GM21526 (cell line): ENCODE data around the gene TENM3.
"Not testable (repeated sequence)": the region's sequence is repeated elsewhere in the genome, so short reads cannot be mapped to it uniquely, and the experiment has no call there.

Experiments
- ATAC-seq: cut with Tn5 transposase; IDR thresholded peaks from one replicate; pipeline ENCODE4 v1.9.1; 2021; ENCODE audit warnings: moderate library complexity; ENCODE audit not compliant: unreplicated experiment, low FRiP score

The TENM3 gene

DNA sequence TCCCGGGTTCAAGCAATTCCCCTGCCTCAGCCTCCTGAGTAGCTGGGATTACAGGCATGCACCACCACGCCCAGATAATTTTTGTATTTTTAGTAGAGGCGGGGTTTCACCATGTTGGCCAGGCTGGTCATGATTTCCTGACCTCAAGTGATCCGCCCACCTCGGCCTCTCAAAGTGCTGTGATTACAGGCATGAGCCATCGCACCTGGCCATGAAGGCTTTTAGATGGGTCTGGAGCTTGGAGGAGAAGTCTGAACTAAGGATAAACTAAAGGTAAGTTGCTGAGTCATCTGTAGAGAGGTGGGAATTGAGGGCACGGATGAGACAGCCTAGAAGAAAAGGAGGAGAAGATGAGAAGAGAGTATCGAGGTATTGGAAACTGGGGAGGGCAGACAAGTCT, at the start of gene TENM3:
TENM3 (plus strand) TSS at position 199 of the 400 bp plus-strand sequence. CDS start 80,619 bp downstream, outside the sequence.
- ATAC-seq, result not testable (repeated sequence)

DNA sequence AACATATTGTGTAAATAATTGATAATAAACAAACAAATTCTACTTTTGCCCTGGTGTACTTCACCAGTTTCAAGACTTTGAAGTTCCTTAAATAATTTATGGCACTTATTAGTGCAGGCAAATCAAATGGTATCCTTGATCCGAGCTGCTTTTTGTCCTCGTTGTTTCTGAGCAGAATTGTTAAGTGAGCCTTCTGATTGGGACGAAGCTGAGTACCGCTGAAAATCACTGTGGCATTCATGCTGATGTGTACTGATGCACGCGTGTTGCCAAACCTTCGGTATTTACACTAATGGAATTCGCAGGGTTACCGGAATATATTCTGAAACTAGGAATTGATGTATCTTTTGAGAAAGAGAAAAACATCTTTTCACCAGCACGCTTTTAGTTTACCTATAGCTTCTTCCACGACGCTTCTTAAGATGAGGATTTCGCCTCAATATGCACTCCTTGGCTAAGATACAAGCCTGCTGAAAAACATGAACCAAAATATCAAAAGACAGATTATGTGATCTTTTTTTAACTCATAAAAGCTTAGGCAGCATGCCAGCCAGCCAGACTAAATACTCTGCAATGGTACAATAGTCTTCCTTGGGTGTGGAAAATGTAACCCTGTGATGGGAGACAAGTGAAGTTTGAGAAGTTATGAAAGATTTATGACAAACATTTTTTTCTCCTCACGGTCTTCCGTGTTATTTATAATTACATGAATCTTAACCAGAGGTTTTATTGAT, 48.9 kb upstream of the TENM3 start:
- no peak for ATAC-seq

DNA sequence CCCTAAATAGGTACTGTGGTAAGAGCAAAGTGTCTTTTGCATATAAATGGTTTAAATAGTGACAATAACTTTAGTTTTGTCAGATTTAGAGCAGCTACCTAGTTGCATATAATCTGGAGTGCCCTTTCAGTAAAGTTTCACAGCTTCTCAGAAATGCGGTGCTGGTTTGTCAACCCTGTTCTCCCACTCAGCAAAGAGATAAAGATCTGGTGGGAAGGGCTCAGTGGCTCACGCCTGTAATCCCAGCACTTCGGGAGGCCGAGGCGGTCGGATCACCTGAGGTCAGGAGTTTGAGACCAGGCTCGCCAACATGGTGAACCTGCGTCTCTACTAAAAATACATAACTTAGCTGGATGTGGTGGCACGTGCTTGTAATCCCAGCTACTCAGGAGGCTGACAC, 45.6 kb upstream of the TENM3 start:
- ATAC-seq, result no peak

DNA sequence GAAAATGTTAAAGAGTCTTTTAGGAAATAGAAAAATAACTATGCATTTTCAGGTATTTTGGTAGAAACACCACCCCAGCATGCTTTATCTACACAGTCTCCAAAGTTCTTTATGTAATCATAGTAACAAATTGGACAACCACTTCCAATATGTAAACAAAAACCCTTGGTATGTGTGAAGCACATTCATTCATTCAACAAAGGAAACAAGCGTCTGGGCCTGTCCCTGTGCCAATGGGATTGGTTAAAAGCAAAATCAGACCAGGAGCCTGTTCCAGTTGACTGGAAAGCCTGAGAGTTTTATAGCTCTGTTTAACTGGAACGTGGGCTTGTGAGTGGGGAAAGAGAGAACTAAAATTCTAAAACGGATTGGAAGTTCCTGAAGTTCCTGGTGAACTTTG, 41.3 kb upstream of the TENM3 start:
- ATAC-seq, result no peak

DNA sequence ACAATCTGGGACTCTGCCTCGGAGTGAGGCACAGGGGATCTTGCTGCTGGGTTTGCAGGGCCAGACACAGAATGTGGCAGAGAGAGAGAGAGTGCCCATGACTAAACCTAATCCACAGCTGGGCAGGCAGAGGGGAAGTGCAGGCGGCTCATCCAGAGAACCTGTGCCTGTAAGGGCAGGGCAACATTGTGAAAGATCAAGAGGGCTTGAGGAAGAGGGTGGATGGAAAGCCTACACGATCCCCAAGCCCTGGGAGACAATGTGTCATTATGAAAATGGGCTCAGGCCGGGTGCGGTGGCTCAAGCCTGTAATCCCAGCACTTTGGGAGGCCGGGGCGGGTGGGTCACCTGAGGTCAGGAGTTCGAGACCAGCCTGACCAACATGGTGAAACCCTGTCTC, 40.6 kb upstream of the TENM3 start:
- no peak for ATAC-seq

DNA sequence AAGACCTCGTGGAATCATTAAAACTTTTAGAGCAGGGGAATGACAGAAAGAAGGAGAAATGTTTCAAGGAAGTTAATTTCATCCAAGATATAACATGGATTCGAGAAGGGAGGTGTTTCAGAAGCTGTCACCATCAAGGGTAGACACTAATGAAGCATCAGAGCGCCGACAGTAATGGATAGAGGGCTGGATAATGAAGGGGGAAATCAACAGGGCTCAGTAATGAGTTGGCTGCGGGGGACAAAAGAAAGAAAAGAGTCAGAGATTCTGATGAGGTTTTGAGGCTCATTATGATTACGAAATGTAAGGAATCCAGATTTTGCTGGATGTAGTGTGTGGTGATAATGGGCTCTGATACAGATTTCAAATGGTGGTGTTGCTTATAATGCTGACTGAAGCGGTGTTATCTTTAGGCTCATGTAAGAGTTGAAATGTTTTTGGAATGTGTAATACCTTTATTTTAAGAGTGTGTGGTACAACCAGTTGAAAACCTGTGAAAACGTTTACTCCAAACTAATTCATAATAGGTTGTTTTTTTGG, 39.3 kb upstream of the TENM3 start:
- ATAC-seq, result no peak

DNA sequence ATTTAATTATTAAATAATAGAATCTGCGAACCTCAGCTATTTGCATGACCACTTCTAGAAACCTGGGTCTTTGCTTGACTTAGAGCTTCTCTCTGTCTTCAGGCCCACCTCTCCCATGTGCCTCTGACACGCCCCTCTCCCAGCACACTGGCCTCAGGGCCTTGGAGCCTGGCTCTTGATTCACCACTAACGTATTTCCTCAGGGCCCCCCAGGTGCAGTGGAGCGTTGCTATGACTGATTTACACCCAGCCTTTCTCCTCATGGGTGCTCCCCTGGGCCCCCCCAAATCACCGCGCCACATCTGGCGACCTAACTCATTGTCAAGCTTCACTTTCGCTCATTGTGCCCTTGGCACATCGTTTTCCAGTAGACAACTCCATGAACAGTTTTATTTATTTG, 37.9 kb upstream of the TENM3 start:
- ATAC-seq, result no peak

DNA sequence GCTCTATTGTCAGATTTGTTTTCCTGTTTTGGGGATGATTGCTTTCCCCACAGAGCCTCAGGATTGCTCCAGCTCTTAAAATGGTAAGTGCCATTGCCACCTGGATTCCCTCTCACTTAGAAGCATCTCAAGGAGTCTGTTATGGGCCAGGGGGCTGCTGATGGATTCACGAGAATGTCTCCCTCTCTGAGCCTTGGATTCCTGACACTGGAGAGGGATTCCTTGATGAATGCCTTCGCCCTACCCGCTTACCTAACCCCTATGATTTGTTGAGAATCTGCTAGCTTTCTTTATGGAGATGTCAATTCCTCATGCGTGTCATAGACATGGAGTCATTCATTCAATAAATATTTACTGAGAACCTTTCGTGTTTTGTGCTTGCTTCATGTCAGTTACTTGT, 36.9 kb upstream of the TENM3 start:
- ATAC-seq, result no peak

DNA sequence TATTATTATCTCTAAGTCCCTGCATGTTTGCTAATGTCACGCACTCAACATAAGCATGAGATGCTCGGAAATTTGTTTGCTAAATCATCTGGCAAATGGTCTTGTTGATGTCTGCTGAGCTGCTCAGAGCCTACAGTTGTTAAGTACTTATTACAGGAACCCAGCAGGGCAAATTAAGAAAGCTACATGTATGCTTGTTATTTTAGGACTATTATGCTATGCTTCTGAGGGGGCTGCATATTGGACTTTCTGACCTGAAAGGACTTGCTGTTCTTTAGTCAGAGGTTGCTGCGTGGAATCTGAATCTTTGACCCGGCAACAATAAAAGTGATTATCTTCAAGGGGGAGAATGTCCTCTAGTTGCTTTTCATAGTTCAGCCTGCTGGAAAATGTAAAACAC, 36.3 kb upstream of the TENM3 start:
- no peak for ATAC-seq

DNA sequence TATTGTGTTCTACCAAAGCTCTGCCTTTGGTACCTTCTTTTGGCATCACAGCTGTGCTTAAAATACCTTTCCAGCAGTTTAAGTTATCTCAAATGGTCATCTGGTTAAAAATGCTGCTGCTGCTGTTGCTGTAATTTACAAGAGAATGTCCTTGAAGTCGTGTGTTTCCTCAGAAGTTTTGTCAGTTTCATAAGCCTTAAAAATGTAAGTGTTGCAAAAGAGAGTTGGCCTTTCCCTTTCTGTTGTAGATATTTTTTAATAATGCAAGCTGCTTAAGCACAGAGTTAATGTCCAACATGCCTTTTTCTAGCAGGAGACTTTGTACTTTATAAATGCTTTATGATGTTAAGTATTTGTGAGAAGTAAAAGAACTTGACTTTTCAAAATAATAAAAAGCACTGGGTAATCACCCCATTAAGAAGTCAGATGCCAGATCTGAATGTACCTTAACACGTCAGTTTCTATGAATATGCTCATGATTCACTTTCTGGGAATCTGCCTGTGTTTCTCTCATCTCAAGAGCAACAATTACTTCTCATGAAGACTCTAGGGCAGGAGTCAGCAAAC, 35.3 kb upstream of the TENM3 start:
- no peak for ATAC-seq

DNA sequence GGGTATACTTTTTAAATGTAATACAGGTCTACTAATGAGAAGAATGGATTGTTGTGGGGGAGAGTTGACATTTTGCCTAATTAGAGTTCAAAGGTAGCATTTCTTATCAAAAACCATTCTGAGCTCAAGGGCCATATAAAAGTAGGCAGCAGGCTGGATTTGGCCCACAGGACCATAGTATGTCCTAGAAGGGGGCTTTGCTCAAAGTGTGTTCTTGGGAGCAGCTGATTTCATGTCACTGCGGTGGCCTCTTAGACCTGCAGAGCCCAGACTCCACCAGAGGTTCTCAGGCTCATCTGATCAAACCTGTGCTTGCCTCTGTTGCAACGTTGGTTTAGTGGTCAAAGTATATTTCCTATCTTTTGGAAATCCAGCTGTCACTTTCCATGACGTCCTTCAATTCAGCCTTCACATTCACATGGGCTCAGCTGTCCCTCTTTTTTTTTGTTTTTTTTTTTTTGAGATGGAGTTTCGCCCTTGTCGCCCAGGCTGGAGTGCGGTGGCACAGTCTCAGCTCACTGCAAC, 34.6 kb upstream of the TENM3 start:
- no peak for ATAC-seq

DNA sequence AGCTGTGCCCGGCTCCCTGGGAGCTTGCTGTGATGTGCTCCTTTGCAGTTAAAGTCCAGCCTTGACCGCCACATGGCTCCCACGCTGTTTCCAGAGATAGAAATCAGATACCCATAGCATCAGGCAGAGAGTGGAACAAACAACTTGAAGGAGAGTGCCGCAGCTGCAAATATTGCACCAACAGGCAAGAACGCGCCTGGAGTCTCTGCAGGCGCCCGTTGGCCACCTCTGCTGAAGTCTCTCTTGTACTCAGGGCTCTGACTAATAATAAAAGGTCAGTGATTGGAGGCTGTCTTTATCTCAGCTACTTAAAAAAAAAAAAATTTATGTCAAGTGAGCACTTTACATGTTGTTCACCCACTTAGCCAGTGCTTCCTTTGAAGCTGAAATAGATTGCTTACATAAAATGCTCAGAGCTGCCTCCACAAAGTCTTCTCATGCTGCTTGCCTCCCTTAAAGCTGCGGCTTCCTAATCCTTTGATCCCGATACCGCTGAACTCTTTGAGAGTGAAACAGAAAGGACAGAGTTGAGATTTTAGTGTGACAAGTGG, 30.9 kb upstream of the TENM3 start:
- ATAC-seq, result no peak

DNA sequence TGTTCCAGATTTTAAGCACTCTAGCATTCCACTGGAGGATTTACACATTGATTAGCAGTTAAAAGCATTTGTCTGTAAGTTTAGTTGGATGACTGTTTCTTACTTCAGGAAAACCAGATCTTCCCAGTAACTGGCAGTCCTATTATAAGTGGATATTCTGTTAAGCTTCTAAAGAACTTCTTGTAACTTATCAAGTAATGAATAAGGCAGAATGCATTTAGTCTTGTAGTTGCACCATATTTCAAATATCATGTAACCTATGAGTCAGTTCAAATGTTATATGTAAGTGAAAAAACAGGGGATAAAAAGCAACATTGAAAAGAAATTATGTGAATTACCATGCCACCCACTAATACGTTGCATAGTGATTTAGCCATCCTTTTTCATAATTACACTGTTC, 30.2 kb upstream of the TENM3 start:
- ATAC-seq, result no peak

DNA sequence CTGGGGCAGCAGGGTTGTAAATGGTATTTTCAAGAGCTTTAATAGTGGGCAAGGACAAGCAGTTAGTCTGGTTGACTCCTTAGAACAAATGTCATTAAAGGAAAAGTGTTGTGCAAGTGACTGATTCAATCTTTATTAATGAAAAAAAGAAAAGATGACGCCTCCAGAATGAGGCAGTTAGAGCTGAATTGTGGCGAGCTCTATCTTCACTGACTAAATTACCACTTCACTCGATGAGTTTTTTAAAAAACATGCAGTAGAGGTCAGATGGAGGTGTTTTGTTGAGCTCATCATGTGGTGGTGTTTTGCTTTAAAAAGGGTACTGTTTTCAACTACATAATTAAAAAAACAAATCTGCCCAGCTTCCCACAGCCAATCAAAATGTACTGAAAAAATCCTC, 28.1 kb upstream of the TENM3 start:
- ATAC-seq, result no peak

DNA sequence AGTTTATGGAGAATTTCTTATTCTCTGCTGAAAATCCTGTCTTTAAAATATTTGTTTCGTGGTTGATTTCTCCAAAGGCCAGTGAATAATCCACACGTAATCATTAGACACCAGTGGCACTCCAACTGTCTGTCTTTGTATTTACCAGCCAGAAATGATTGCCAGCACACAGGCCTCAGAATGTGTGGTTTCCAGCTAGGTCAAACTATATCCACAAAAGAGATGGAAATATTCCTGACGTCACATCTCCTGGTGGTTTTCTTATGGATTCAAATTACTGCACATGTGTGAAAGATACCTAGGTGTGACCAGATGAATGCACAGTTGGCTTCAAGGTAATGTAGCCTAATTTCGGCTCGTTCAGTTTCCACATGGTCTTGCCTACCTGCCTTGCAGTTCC, 27.2 kb upstream of the TENM3 start:
- no peak for ATAC-seq

DNA sequence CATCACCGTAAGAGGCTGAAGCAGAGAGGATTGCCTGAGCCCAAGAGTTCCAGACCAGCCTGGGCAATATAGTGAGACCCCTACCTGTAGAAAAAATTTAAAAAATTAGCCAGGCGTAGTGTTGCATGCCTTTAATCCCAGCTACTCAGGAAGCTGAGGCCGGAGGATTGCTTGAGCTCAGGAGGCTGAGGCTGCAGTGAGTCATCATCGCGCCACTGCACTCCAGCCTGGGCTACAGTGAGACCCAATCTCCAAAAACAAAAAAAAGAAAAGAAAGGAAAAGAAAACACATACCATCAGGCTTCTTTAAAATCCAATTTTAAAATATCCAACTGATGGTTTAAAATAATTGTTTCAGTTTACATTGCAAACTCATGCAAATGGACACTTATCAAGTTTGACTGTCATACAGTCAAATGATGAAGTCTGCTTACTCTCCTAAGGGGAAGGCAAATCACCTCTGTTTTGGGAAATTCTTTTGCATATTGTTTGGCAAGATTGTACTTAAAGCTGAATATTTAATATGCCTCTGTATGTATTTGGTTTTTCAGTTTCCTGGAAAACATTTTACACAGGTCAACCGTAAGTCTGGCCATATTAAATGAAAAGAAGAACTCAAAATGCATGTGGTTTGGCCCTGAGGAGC, 23.7 kb upstream of the TENM3 start:
- ATAC-seq, result no peak

DNA sequence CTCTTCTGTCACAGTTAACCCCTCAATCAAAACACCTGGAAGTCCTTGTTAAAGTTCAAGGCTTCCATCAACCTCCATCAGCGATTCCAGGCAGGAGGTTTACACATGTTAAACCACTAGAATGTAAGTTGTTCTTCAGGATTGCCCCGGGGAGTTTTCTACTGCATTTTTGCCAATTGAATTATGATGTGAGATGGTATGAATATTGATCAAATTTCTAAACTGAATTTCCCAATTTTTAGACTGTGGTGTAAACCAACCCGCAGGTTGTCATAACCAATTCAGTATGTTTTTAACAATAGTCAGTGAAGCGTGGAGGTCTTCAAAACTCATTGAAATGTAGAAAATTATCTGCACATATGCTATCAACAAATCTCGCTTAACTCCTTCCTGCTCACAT, 21.2 kb upstream of the TENM3 start:
- no peak for ATAC-seq

DNA sequence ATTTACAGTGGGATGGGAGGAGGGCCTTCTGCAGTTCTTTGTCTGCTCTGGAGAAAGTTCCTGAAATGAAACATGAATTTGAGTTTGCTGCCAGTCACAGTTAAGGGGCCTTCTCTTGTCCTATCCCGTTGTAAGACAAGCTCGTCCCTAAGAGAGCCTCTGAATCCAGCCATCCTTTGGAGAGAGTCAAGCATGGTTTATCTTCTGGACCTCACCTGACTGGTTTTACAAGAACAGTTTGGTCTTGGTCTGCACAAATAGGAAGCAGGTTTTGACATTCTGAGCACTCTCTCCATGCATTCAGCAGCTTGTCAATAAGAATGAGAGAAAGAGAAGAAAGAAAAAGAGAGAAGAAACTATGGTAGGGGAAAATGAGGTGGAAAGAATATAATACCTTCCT, 20.4 kb upstream of the TENM3 start:
- no peak for ATAC-seq

DNA sequence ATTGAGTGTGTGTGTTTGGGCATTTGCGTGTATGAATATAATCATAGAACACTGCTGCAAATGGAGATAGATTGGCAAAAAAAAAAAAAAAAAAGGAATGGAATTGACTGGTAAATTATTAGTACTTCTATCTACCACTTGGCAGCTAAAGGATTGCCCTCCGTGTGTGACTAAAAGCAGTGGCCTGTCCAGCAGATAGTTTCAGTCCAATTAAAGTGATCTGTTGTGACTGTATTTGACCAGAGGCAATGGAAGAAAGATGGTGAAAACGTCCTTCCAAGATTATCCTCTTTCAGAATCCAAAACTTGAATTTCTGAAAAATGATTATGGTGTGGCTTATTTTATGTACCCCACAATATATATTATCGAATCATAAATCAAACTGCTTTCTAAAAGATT, 19.5 kb upstream of the TENM3 start:
- no peak for ATAC-seq

DNA sequence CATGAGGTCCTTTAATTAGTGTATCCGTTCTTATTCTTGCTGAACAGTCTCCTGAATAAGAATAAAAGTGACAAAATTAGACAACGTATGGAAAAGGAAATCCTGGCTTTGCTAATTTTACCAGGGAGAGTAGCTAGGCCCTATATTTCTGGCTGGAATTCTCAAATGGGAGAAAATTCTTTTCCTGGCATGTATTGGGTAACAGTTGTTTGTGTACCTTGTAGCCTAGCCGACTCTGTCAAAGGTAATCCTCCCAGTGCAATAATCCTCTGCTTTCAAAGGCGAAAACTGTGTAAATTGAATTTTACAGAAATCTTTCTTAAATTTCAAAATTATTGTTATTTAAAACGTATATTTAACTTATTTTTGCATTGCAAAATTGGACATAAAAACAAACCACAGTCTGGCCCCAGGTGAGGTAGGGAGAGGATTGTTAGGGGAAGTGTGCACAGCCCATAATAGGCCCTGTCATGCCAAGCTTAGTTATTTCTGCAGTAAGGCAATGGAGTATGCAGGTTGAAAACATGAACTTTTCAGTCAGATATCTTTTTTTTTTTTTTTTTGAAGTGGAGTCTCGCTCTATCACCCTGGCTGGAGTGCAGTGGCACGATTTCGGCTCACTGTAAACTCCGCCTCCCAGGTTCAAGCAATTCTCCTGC, 18.9 kb upstream of the TENM3 start:
- ATAC-seq, result no peak
